ENCODE results near the gene ADCY4.
A peak's percentile ranks its signal among the peaks of the same experiment; 100 is the strongest.

ADCY4 gene

GRCh38 chr14:24316597-24316950 lies 18.3 kb downstream of the ADCY4 start:
- DNase-seq (ENCODE audit: low read depth), result no peak
- TF ChIP-seq CTCF (IDR thresholded peaks at IDR 0.05; ENCODE audit: low read length, missing control alignments), result no peak
- H3K4me3 ChIP-seq (replicated peaks; ENCODE audit: low read depth, low read length), result no peak overlapping the region

- no peak for DNase-seq (ENCODE audit: low read depth)
- H3K4me3 ChIP-seq (replicated peaks; ENCODE audit: low read depth, low read length), result no peak overlapping the region
- TF ChIP-seq CTCF (IDR thresholded peaks at IDR 0.05; ENCODE audit: low read length, missing control alignments), result no peak
Measured at GRCh38 chr14:24315807-24316596, 18.9 kb downstream of the ADCY4 start.

GRCh38 chr14:24315243-24315806 lies 19.5 kb downstream of the ADCY4 start:
- no peak overlapping the region for H3K4me3 ChIP-seq (replicated peaks; ENCODE audit: low read depth, low read length)
- TF ChIP-seq CTCF (IDR thresholded peaks at IDR 0.05; ENCODE audit: low read length, missing control alignments), result no peak
- DNase-seq (ENCODE audit: low read depth), result no peak

- no peak for DNase-seq (ENCODE audit: low read depth)
- no peak overlapping the region for H3K4me3 ChIP-seq (replicated peaks; ENCODE audit: low read depth, low read length)
- TF ChIP-seq CTCF (IDR thresholded peaks at IDR 0.05; ENCODE audit: low read length, missing control alignments), result no peak
Measured at GRCh38 chr14:24314377-24315193, 20.3 kb downstream of the ADCY4 start.

GRCh38 chr14:24313913-24314312 lies 21.0 kb downstream of the ADCY4 start:
- DNase-seq (ENCODE audit: low read depth), result no peak
- no peak for TF ChIP-seq CTCF (IDR thresholded peaks at IDR 0.05; ENCODE audit: low read length, missing control alignments)
- no peak overlapping the region for H3K4me3 ChIP-seq (replicated peaks; ENCODE audit: low read depth, low read length)

GRCh38 chr14:24312736-24313507 lies 21.9 kb downstream of the ADCY4 start:
- no peak overlapping the region for H3K4me3 ChIP-seq (replicated peaks; ENCODE audit: low read depth, low read length)
- DNase-seq (ENCODE audit: low read depth), result peak; percentile 51
- no peak for TF ChIP-seq CTCF (IDR thresholded peaks at IDR 0.05; ENCODE audit: low read length, missing control alignments)
